Measurements from ENCODE around the gene ATOH8.

Gene ATOH8

DNA sequence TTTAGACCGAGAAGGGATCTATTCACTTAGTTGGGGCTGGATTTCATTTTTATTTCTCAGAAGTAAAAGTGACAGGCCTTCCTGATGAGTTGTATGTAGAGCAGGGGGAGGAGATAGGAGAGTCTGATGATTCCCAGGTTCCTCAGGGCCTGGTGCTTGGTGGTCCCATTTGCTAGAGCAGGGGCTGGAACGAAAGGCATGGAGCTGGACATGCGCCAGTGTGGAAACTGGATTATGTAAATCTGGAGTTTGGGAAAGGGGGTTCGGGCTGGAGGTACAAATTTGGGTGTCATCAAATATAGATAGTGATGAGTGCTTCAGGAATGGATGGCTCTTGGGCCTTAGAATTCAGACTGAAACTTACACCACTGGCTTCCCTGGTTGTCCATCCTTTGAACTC is 32.1 kb upstream of the ATOH8 start:
- no peak overlapping the region for H3K27ac ChIP-seq
- TF ChIP-seq, protein P1, sequence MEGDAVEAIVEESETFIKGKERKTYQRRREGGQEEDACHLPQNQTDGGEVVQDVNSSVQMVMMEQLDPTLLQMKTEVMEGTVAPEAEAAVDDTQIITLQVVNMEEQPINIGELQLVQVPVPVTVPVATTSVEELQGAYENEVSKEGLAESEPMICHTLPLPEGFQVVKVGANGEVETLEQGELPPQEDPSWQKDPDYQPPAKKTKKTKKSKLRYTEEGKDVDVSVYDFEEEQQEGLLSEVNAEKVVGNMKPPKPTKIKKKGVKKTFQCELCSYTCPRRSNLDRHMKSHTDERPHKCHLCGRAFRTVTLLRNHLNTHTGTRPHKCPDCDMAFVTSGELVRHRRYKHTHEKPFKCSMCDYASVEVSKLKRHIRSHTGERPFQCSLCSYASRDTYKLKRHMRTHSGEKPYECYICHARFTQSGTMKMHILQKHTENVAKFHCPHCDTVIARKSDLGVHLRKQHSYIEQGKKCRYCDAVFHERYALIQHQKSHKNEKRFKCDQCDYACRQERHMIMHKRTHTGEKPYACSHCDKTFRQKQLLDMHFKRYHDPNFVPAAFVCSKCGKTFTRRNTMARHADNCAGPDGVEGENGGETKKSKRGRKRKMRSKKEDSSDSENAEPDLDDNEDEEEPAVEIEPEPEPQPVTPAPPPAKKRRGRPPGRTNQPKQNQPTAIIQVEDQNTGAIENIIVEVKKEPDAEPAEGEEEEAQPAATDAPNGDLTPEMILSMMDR (conservative IDR thresholded peaks at IDR 0.05), result no peak

DNA sequence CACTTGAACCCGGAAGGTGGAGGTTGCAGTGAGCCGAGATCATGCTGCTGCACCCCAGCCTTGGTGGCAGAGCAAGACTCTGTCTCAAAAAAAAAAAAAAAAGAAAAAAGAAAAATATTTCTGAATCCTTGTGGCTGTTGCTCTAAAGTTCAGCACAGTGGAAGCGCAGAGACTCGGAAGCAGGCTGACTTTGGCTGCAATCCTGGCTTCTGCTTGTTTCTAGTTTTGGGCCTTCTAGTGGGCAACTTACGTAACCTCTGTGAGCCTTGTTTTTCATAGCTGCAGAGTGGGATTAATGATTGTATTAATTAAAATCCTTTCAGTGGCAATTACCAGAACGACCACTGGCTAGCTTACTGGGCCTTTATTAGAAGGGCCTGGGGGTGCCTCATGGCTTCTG is 31.3 kb upstream of the ATOH8 start:
- no peak overlapping the region for H3K27ac ChIP-seq
- TF ChIP-seq, protein P1 (conservative IDR thresholded peaks at IDR 0.05), result no peak

DNA sequence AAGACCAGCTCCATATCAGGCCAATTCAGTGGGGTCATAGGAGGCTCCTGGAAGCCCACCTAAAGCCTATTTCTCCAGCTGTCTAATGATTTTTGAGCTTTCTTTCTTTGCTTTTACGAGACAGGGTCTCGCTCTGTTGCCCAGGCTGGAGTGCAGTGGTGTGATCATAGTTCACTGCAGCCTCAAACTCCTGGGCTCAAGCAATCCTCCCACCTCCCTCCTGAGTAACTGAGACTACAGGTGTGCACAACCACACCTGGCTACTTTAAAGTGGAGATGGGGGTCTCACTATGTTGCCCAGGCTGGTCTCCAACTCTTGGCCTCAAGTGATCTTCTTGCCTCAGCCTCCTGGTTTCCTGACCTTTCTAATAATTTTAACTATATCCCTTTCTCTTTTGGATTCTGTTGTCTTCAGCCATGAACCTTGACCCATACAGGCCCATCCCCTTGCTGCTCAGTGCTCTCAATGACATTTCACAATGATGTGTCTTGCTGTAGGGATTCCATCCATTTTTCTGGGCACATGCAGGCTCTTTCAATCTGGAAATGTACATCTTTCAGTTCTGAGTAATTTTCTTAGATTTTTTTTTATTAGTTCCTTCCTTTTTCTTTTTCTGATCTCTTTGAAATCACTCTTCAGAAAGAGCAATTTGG is 30.0 kb upstream of the ATOH8 start:
- TF ChIP-seq, protein P1 (conservative IDR thresholded peaks at IDR 0.05), result no peak
- no peak overlapping the region for H3K27ac ChIP-seq

DNA sequence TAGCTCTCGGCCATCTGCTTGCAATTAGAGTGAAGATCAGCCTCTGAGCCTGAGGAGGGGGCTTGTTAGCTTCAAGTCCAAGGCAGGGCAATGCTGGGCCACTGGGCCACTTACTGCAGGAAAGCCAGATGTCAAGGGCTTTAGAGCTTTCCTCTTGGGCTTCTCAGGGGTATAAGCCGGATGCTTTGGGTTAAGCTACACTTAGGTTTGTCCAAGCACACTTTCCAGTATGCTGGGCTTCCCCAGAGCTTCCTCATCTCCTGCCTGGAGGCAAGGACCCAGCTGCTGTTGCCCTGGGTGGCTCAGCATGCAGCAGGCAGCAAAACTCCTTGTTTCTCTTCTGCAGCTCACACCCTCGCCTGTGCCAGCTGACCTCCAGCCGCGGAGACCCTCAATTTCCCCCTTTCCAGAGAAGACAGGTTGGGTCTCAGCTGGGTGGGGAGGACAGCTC is 29.0 kb upstream of the ATOH8 start:
- TF ChIP-seq, protein P1 (conservative IDR thresholded peaks at IDR 0.05), result no peak

DNA sequence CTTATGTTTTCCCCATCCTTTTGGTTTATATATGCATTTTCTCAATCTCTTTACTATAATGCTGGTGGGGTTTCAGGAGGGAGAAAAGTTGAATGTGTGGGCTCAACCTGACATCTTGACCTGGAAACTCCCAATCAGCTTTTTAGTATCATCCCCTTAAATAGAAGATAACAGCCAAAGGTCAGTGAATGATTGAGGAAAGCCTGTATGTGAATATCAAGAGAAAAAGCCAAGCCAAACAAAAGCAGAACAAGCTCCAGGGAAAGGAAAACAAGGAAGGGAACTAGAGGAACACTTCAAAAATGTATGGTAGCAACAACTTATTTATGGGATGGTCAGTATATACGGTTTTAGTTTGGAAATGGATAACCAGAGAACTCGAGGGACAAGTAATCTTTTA is 28.3 kb upstream of the ATOH8 start:
- TF ChIP-seq, protein P1 (conservative IDR thresholded peaks at IDR 0.05), result no peak
- no peak overlapping the region for H3K27ac ChIP-seq

More for the DNA sequence above, 29.0 kb upstream of the ATOH8 start:
- no peak overlapping the region for H3K27ac ChIP-seq

DNA sequence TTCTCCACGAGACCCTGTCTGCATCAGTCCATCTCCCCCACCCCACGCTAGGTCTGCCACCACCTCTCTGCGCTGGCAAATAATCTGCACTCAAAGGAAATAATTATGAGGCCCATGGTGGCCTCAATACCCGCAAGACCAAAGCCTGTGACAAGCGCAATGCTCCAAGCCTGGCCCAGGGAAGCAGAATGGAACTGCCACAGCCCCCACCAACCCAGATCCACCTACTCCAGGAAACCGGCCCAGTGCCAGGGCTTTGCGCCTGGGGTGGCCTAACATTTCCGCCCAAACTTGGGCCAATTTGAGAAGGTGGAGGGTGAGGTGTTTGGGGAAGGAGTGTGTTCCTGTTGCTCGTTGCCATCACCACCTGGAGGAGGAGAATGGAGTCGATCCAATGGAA is 26.0 kb upstream of the ATOH8 start:
- TF ChIP-seq, protein P1 (conservative IDR thresholded peaks at IDR 0.05), result no peak
- no peak overlapping the region for H3K27ac ChIP-seq

DNA sequence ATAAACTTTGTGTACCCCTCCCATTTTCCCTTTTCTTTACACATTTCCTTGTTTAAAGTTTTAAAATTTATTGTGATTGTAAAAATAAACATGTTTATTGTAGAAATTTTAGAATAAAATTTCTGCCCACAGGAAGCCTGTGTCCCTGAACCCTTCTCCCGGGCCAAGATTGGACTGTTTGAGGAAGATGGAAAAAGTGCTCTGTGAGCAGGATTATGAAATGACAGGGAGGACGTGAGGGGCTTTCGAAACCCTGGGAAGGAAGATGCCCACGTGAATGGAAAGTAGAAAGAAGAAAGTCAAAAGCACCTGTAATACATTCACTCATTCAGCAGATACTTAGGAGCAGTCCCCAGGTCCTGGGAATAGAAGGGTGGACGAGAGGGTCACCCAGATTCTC is 25.4 kb upstream of the ATOH8 start:
- TF ChIP-seq, protein P1 (conservative IDR thresholded peaks at IDR 0.05), result no peak

More for the DNA sequence above, 25.4 kb upstream of the ATOH8 start:
- H3K27ac ChIP-seq, result no peak overlapping the region

Data from VCaP (cell line).